Uterus (tissue), 2 donors: Measurements from ENCODE around the gene COX4I1.

Experiments used
- POLR2A ChIP-seq, 2 donors: fragments of 450-650 bp; IDR thresholded peaks; one replicate each; pipeline ENCODE4 v1.6.1; 2016; ENCODE audit warnings: antibody characterized with exemption in 2 of 2, mild to moderate bottlenecking in 1 of 2, moderate library complexity in 1 of 2
- TF ChIP-seq, protein P1 (sequence below), 4 experiments: fragments of 200-600 bp in 2 of 4; fragments of 450-650 bp in 2 of 4; sonication (generic) in 2 of 4; IDR thresholded peaks; one replicate each; pipeline ENCODE4 v1.5.1; 2016 to 2019; ENCODE audit warnings: antibody characterized with exemption in 4 of 4, mild to moderate bottlenecking in 2 of 4, moderate library complexity in 1 of 4

DNA sequence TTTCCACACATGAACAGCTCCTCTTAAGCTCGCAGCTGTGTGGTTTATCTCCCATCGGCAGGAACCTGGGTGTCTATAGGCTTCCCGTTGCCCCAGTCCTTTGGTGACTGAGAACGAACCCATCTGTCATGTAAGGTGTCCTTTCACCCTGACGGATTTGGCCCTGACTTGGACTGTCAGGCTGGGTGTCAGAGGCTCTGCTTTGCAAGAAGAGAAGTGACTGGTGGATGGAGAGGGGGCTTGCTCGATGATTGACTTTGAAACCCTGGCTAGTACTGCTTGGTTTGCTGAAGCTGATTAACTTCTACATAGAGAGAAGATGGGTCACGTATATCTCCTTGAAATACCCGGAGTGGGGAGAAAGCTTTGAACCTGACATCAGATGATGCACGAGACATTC, 42.9 kb downstream of the COX4I1 start:
- TF ChIP-seq, protein P1, sequence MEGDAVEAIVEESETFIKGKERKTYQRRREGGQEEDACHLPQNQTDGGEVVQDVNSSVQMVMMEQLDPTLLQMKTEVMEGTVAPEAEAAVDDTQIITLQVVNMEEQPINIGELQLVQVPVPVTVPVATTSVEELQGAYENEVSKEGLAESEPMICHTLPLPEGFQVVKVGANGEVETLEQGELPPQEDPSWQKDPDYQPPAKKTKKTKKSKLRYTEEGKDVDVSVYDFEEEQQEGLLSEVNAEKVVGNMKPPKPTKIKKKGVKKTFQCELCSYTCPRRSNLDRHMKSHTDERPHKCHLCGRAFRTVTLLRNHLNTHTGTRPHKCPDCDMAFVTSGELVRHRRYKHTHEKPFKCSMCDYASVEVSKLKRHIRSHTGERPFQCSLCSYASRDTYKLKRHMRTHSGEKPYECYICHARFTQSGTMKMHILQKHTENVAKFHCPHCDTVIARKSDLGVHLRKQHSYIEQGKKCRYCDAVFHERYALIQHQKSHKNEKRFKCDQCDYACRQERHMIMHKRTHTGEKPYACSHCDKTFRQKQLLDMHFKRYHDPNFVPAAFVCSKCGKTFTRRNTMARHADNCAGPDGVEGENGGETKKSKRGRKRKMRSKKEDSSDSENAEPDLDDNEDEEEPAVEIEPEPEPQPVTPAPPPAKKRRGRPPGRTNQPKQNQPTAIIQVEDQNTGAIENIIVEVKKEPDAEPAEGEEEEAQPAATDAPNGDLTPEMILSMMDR (IDR thresholded peaks at IDR 0.05), result no peak
- no peak for TF ChIP-seq POLR2A (IDR thresholded peaks at IDR 0.05)
